Keratinocyte (primary cell): ENCODE data around the gene TMEM242. TPM values are rescaled to one million over a fixed set of nuclear protein-coding genes. Genes with fewer than 3 reads are reported as not detected.

Source experiments
- DNase-seq: peaks from one replicate; pipeline ENCODE4 v3.0.0-alpha.2; 2011; ENCODE audit warnings: low read depth, missing footprints, low spot score
- FAIRE-seq: peaks from 2 replicates; lab custom pipeline; 2011; peaks lifted over from hg19 to GRCh38; lab: Jason Lieb, UNC
- H2AFZ ChIP-seq: 2 replicates; pipeline ENCODE4 v1.6.0; 2012; ENCODE audit warnings: low read length, control low read depth, inconsistent platforms; ENCODE audit not compliant: control insufficient read depth
- H3K27ac ChIP-seq: 2 replicates; pipeline ENCODE4 v1.5.1; 2011; ENCODE audit warnings: low read length; ENCODE audit not compliant: control insufficient read depth, insufficient read depth
- H3K27me3 ChIP-seq: 3 replicates; pipeline ENCODE4 v1.6.0; 2011; ENCODE audit warnings: low read length; ENCODE audit not compliant: control insufficient read depth, insufficient read depth; ENCODE audit errors: extremely low read depth
- H3K36me3 ChIP-seq, 2 experiments: 2 replicates in 1 of 2; 3 replicates in 1 of 2; pipeline ENCODE4 v1.5.1; 2011; ENCODE audit warnings: low read length in 2 of 2, mild to moderate bottlenecking in 1 of 2; ENCODE audit not compliant: control insufficient read depth in 2 of 2, insufficient read depth in 2 of 2; ENCODE audit errors: extremely low read depth in 1 of 2
- H3K4me1 ChIP-seq: 3 replicates; pipeline ENCODE4 v1.5.1; 2011; ENCODE audit warnings: low read length; ENCODE audit not compliant: control insufficient read depth, insufficient read depth; ENCODE audit errors: extremely low read depth
- H3K4me2 ChIP-seq: 3 replicates; pipeline ENCODE4 v1.6.0; 2011; ENCODE audit warnings: low read depth, low read length; ENCODE audit not compliant: control insufficient read depth, insufficient read depth; ENCODE audit errors: extremely low read depth
- H3K4me3 ChIP-seq, 3 experiments: fragments of 200-600 bp in 1 of 3; sonication (generic) in 1 of 3; 2 replicates in 2 of 3; 3 replicates in 1 of 3; pipeline ENCODE4 v1.5.1; 2011 to 2016; ENCODE audit warnings: low read length in 3 of 3, mild to moderate bottlenecking in 3 of 3, control low read depth in 2 of 3, inconsistent platforms in 1 of 3, low read depth in 1 of 3, mixed read lengths in 1 of 3, mixed run types in 1 of 3, moderate library complexity in 1 of 3; ENCODE audit not compliant: control insufficient read depth in 2 of 3, insufficient read depth in 2 of 3; ENCODE audit errors: extremely low read depth in 1 of 3
- H3K79me2 ChIP-seq: 2 replicates; pipeline ENCODE4 v1.6.0; 2012; ENCODE audit warnings: low read length; ENCODE audit not compliant: control insufficient read depth, insufficient read depth
- H3K9ac ChIP-seq: 3 replicates; pipeline ENCODE4 v1.6.0; 2011; ENCODE audit warnings: low read length; ENCODE audit not compliant: control insufficient read depth, insufficient read depth; ENCODE audit errors: extremely low read depth
- H3K9me1 ChIP-seq: 3 replicates; pipeline ENCODE4 v1.6.0; 2011; ENCODE audit warnings: low read length; ENCODE audit not compliant: control insufficient read depth, insufficient read depth; ENCODE audit errors: extremely low read depth
- H3K9me3 ChIP-seq: 2 replicates; pipeline ENCODE4 v1.5.1; 2012; ENCODE audit warnings: low read depth, low read length; ENCODE audit not compliant: control insufficient read depth
- H4K20me1 ChIP-seq: 3 replicates; pipeline ENCODE4 v1.6.0; 2011; ENCODE audit warnings: low read length; ENCODE audit not compliant: control insufficient read depth, insufficient read depth; ENCODE audit errors: extremely low read depth
- CTCF ChIP-seq, 3 experiments: IDR thresholded peaks in 1 of 3; conservative IDR thresholded peaks in 1 of 3; optimal IDR thresholded peaks in 1 of 3; 2 replicates in 2 of 3; 3 replicates in 1 of 3; pipeline versions ENCODE3 to v1.5.1; 2011; ENCODE audit warnings: low read length in 3 of 3, mild to moderate bottlenecking in 3 of 3, moderate library complexity in 2 of 3, control low read depth in 1 of 3, inconsistent platforms in 1 of 3; ENCODE audit not compliant: insufficient read depth in 2 of 3; ENCODE audit errors: extremely low read depth in 1 of 3
- EZH2 ChIP-seq: IDR thresholded peaks from one replicate; pipeline ENCODE4 v1.6.1; 2012; ENCODE audit warnings: inconsistent platforms, mild to moderate bottlenecking, low read length, moderate library complexity
- dilution Hi-C: fragments of 300-500 bp; cut with MboI; formaldehyde crosslinking; loops from one replicate; pipeline ENCODE4 v1.7.0; 2020; ENCODE audit warnings: low sequenced_read_pairs; ENCODE audit not compliant: extremely low pct_ligation_motif_present
- polyA plus RNA-seq, 5 experiments: library from polyadenylated mRNA; depleted of rRNA in 3 of 5; stranded (reverse) in 3 of 5; stranded (forward) in 1 of 5; unstranded in 1 of 5; fragments of >200 nt; gene quantifications; 1 replicate in 1 of 5; 2 replicates in 3 of 5; 3 replicates in 1 of 5; pipeline versions ENCODE4 v1.2.1 to v1.2.3, GENCODE V29; 2011 to 2012; ENCODE audit warnings: missing spikeins in 2 of 5, low read depth in 1 of 5, low replicate concordance in 1 of 5

Gene TMEM242
- polyA plus RNA-seq, 1 donor (not counting 4 experiments of a cell fraction or from before 2014, with no cell fraction given) = 11.0 TPM

GRCh38 chr6:157325069-157325805 is 1.9 kb upstream of the TMEM242 start:
- Histone ChIP-seq H3K9ac (no peak overlapping the region), H4K20me1 (no peaks in the 10 kb centered on the region), H3K4me3 (peak overlapping the region in 1 of 3 experiments; percentile 11), H3K4me1 (peaks cover 53% of the 10 kb centered on the region), H3K9me3 (no peaks in the 10 kb centered on the region), H3K36me3 (peaks cover 3% of the 10 kb centered on the region in 2 experiments), H3K27me3 (no peaks in the 10 kb centered on the region), H3K27ac (peak overlapping the region; percentile 69), H3K79me2 (peaks cover 7% of the 10 kb centered on the region), H3K4me2 (peak overlapping the region; percentile 43), H3K9me1 (no peaks in the 10 kb centered on the region), H2AFZ (peak overlapping the region; percentile 47)
- DNase-seq = no peak
- peak; percentile 84 for FAIRE-seq
- TF ChIP-seq EZH2 = no peak
- no peak for TF ChIP-seq CTCF (optimal IDR thresholded peaks at IDR 0.05 in 1 of 3, IDR thresholded peaks at IDR 0.05 in 1 of 3, conservative IDR thresholded peaks at IDR 0.05 in 1 of 3; ENCODE audit: extremely low read depth in 1 of 3, insufficient read depth in 2 of 3, low read length in 3 of 3)
- dilution Hi-C loops = no loop called here

- no peaks in the 10 kb centered on the region for H3K9me1 ChIP-seq
- H3K4me2 ChIP-seq = peak overlapping the region; percentile 95
- H3K4me3 ChIP-seq = peak overlapping the region; percentile 67 to 80 (median 77)
- no peaks in the 10 kb centered on the region for H3K27me3 ChIP-seq
- peak overlapping the region; percentile 76 for H3K27ac ChIP-seq
- peaks cover 3% of the 10 kb centered on the region in 2 experiments for H3K36me3 ChIP-seq
- no peaks in the 10 kb centered on the region for H4K20me1 ChIP-seq
- peaks cover 7% of the 10 kb centered on the region for H3K79me2 ChIP-seq
- no peak for FAIRE-seq
- peak overlapping the region; percentile 90 for H2AFZ ChIP-seq
- peaks cover 40% of the 10 kb centered on the region for H3K4me1 ChIP-seq
- peak overlapping the region; percentile 92 for H3K9ac ChIP-seq
- dilution Hi-C loops = no loop called here
- DNase-seq = no peak
- H3K9me3 ChIP-seq = no peaks in the 10 kb centered on the region
- TF ChIP-seq CTCF (optimal IDR thresholded peaks at IDR 0.05 in 1 of 3, IDR thresholded peaks at IDR 0.05 in 1 of 3, conservative IDR thresholded peaks at IDR 0.05 in 1 of 3; ENCODE audit: extremely low read depth in 1 of 3, insufficient read depth in 2 of 3, low read length in 3 of 3) = peak in 1 of 3 experiments; percentile 51
- TF ChIP-seq EZH2 = no peak
Measured at GRCh38 chr6:157323966-157324300, 614 bp upstream of the TMEM242 start.
